Bronchial epithelial cell (primary cell): ENCODE measurements around the gene ENDOU. TPM values are rescaled to one million over a fixed set of nuclear protein-coding genes. Genes with fewer than 3 reads are reported as not detected.

Experiments
- DNase-seq: peaks from one replicate; pipeline ENCODE4 v3.0.0-alpha.2; 2010; ENCODE audit warnings: low read depth
- FAIRE-seq: peaks from 2 replicates; lab custom pipeline; 2011; peaks lifted over from hg19 to GRCh38; lab: Jason Lieb, UNC
- H3K27me3 ChIP-seq: 2 replicates; pipeline ENCODE4 v1.5.1; 2011; ENCODE audit warnings: low read length; ENCODE audit not compliant: control insufficient read depth, insufficient read depth
- H3K36me3 ChIP-seq: 2 replicates; pipeline ENCODE4 v1.5.1; 2011; ENCODE audit warnings: low read length; ENCODE audit not compliant: control insufficient read depth, insufficient read depth
- H3K4me3 ChIP-seq: 2 replicates; pipeline ENCODE4 v1.5.1; 2011; ENCODE audit warnings: mild to moderate bottlenecking, low read depth, low read length, control low read depth
- total RNA-seq: library from RNA; depleted of rRNA; stranded (reverse); fragments of >200 nt; gene quantifications from 2 replicates; pipeline ENCODE4 v1.2.1, GENCODE V29; 2014
- TF ChIP-seq, protein P1 (sequence below): IDR thresholded peaks from 2 replicates; pipeline ENCODE4 v1.5.1; 2011; ENCODE audit warnings: mild to moderate bottlenecking, moderate library complexity, low read length, control low read depth, inconsistent platforms; ENCODE audit not compliant: insufficient read depth, severe bottlenecking

Gene ENDOU
- total RNA-seq, 1 donor from 2014 or later: not detected

DNA sequence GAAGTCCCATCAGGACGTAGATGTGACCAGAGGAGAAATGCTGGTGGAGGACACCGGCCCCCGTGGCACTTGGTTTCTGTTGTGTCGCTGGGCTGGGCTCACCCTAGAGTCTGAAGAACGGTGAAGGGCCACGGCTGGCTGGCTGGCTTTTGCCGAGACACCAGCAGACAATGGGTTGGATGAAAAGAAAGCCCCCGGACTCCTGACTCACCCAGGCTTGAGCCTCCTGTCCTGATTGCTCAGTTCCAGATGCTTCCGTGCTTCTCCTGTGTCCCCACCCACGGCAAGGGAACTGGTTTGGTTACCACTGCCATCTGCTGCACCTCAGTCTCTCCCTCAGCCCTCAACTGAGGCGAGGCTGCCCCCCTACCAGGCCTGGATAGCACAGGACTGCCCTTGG, 10.4 kb upstream of the ENDOU start:
- TF ChIP-seq, protein P1, sequence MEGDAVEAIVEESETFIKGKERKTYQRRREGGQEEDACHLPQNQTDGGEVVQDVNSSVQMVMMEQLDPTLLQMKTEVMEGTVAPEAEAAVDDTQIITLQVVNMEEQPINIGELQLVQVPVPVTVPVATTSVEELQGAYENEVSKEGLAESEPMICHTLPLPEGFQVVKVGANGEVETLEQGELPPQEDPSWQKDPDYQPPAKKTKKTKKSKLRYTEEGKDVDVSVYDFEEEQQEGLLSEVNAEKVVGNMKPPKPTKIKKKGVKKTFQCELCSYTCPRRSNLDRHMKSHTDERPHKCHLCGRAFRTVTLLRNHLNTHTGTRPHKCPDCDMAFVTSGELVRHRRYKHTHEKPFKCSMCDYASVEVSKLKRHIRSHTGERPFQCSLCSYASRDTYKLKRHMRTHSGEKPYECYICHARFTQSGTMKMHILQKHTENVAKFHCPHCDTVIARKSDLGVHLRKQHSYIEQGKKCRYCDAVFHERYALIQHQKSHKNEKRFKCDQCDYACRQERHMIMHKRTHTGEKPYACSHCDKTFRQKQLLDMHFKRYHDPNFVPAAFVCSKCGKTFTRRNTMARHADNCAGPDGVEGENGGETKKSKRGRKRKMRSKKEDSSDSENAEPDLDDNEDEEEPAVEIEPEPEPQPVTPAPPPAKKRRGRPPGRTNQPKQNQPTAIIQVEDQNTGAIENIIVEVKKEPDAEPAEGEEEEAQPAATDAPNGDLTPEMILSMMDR: no peak
- DNase-seq (peak; percentile 48), FAIRE-seq (no peak)
- Histone ChIP-seq H3K4me3 (no peak overlapping the region), H3K36me3 (no peaks in the 10 kb centered on the region), H3K27me3 (no peaks in the 10 kb centered on the region)

DNA sequence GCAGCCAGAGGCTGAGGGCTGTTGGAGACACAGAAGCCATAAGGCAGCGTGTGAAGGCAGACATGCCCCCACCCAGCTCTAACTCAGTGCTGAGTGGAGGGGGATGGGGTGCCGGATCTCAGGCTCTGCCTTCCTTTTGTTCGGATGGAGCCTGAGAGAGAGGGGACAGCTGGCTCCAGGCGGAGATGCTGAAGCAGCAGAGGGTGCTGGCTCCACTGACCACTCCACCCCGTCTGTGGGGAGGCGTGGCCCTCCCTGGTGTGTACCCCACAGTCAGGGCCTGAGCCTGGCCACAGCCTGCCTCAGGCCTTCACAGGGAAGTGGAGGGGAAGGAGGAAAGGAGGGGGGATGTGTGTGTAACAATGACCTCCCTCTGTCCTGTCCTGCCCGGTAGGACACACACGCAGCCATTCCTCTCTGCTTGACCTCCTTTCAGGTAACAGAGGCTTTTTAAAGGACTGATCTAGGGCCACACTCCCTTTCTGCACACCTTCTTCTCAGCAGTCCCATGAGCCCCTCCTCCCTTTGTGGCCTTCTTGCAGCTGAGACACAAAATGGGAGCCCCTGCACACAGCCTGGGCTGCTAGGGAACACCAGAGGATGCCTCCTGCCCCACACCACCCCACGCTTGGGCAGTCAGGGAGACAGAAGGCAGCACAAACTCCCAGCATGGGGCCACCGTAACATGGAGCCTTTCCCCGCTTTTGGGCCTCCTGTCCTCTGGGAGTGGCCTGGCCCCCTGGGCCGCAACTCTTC, 9.6 kb upstream of the ENDOU start:
- TF ChIP-seq, protein P1: no peak
- no peak for FAIRE-seq
- no peak for DNase-seq
- Histone ChIP-seq H3K27me3 (no peaks in the 10 kb centered on the region), H3K36me3 (no peaks in the 10 kb centered on the region), H3K4me3 (no peak overlapping the region)

DNA sequence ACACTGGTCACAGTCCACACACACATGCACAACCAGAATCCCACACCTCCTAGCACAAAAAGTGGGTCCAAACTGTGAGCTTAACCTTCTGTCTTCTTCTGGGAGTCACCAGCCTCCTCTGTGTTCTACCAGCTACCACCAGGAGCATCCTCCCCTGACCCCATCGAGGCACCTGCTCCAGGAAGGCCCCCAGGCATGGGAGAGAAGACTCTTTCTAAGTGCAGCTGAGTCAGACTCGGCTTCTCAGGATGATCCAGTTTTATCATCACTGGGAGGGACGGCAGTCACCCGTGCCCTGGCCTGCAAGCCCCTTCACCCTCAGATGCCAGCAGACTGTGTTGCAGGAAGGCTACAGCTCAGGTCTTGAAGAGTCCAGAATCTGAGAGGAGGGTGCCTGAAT, 7.9 kb upstream of the ENDOU start:
- TF ChIP-seq, protein P1: no peak
- H3K36me3 ChIP-seq: no peaks in the 10 kb centered on the region
- no peaks in the 10 kb centered on the region for H3K27me3 ChIP-seq
- no peak for DNase-seq
- no peak for FAIRE-seq
- no peak overlapping the region for H3K4me3 ChIP-seq

DNA sequence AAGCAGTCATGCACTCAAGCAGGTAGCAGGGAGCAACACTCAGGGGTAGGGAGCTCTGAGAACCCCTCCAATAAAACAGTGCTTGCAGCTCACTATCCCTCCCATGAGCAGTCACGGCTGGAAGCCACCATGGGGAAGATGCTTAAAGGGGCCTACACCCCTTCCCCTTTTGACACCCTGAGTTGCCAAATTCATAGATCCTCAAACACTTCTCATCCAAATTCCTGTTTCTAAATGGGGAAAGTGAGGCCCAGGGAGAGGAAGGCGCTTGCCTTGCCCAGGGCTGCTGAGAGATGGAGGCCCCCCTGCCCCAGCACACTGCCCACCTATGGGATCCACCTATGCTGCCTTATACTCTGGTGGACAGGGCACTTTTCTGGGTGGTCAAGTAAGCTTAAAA, 7.2 kb upstream of the ENDOU start:
- FAIRE-seq: no peak
- no peak overlapping the region for H3K4me3 ChIP-seq
- H3K27me3 ChIP-seq: no peaks in the 10 kb centered on the region
- H3K36me3 ChIP-seq: no peaks in the 10 kb centered on the region
- TF ChIP-seq, protein P1: no peak
- DNase-seq: no peak

DNA sequence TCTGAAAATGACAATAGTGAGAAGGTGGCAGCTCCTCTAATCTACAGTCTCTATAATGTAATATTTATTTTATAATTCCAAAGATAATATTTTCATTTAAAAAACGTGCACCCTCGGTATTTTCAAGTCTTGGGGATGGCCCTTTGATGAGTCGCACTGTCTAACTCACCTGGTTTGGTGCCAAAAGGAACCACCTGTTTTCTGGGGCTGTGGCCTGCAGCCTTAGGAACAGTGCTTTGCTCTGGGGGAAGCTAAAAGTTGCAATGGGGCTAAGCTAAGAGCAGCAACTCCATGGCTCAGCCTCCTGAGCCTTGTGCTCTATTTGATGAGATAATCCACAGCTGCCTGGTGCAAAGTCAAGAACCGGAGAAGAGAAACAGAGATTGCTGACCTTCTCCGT, 6.4 kb upstream of the ENDOU start:
- no peak overlapping the region for H3K4me3 ChIP-seq
- DNase-seq: no peak
- H3K27me3 ChIP-seq: no peaks in the 10 kb centered on the region
- FAIRE-seq: no peak
- H3K36me3 ChIP-seq: no peaks in the 10 kb centered on the region
- TF ChIP-seq, protein P1: no peak

DNA sequence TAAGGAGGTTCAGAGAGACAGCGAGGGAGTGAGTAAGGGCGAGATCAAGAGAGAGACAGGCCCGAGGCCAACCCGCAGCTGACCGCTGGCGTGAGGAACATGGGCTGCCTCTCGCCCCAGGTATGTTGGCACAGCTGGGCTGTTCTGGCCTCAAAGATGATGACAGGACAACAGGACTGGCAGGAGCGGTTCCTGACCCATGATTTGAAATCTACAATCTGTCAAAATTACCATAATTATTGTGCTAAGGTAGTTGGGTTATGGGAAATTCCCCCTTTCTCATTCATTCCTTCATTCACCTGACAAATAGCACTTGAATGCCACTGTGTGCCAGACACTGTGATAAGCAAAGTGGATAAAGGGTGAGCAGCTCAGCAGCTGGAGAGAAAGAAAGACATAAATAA, 5.1 kb upstream of the ENDOU start:
- Histone ChIP-seq H3K36me3 (no peaks in the 10 kb centered on the region), H3K4me3 (no peak overlapping the region), H3K27me3 (no peaks in the 10 kb centered on the region)
- no peak for FAIRE-seq
- TF ChIP-seq, protein P1: no peak
- DNase-seq: no peak
